Endodermal cell (in vitro differentiated cells): ENCODE data around the gene BYSL. TPM values are rescaled to one million over a fixed set of nuclear protein-coding genes. Genes with fewer than 3 reads are reported as not detected.

ENCODE experiments used
- DNase-seq: peaks from one replicate; pipeline ENCODE4 v3.0.0-alpha.2; 2017
- H3K27ac ChIP-seq: 2 replicates; pipeline ENCODE4 v1.5.1; 2013; ENCODE audit warnings: mild to moderate bottlenecking, low read depth, low read length, moderate library complexity
- H3K27me3 ChIP-seq: 2 replicates; pipeline ENCODE4 v1.6.1; 2013; ENCODE audit warnings: mild to moderate bottlenecking, low read length, moderate library complexity; ENCODE audit not compliant: insufficient read depth, control insufficient read depth, poor library complexity, severe bottlenecking
- H3K36me3 ChIP-seq: 2 replicates; pipeline ENCODE4 v1.7.0; 2013; ENCODE audit warnings: mild to moderate bottlenecking, low read length, moderate library complexity; ENCODE audit not compliant: control insufficient read depth, insufficient read depth
- H3K4me1 ChIP-seq: one replicate; pipeline ENCODE4 v1.7.0; 2013; ENCODE audit warnings: low read length; ENCODE audit not compliant: control insufficient read depth, insufficient read depth
- H3K4me3 ChIP-seq: 2 replicates; pipeline ENCODE4 v1.5.1; 2013; ENCODE audit warnings: mild to moderate bottlenecking, low read length, moderate library complexity
- H3K9ac ChIP-seq: 2 replicates; pipeline ENCODE4 v1.6.1; 2013; ENCODE audit warnings: mild to moderate bottlenecking, low read length, moderate library complexity; ENCODE audit not compliant: poor library complexity, severe bottlenecking; ENCODE audit errors: extremely low read depth
- H3K9me3 ChIP-seq: 2 replicates; pipeline ENCODE4 v1.6.1; 2013; ENCODE audit warnings: mild to moderate bottlenecking, low read length, moderate library complexity; ENCODE audit not compliant: control insufficient read depth
- H3K27ac Mint-ChIP-seq: 2 replicates; pipeline ENCODE4 v1.8.0; 2020; ENCODE audit warnings: mixed read lengths
- H3K27me3 Mint-ChIP-seq: 2 replicates; pipeline ENCODE4 v1.8.0; 2021; ENCODE audit warnings: mild to moderate bottlenecking, mixed read lengths; ENCODE audit not compliant: insufficient read depth
- H3K36me3 Mint-ChIP-seq: 2 replicates; pipeline ENCODE4 v1.8.0; 2020; ENCODE audit warnings: low read depth, mixed read lengths
- H3K4me1 Mint-ChIP-seq: 2 replicates; pipeline ENCODE4 v1.8.0; 2020; ENCODE audit warnings: mixed read lengths
- H3K4me3 Mint-ChIP-seq: 2 replicates; pipeline ENCODE4 v1.8.0; 2020; ENCODE audit warnings: mild to moderate bottlenecking, moderate library complexity, mixed read lengths
- H3K9me3 Mint-ChIP-seq: 2 replicates; pipeline ENCODE4 v1.8.0; 2020; ENCODE audit warnings: mild to moderate bottlenecking, mixed read lengths
- CTCF ChIP-seq: fragments of 200-600 bp; sonication (generic); conservative IDR thresholded peaks from 2 replicates; pipeline ENCODE4 v1.5.0; 2021; ENCODE audit warnings: antibody characterized with exemption, mild to moderate bottlenecking
- WGBS, 2 experiments: methylation state at CpG; one replicate each; pipeline versions ENCODE4 v1.1.5 to v1.1.7; 2013; ENCODE audit warnings: missing lambda C conversion rate in 2 of 2, mixed read lengths in 1 of 2; ENCODE audit not compliant: insufficient coverage in 1 of 2, insufficient read length in 1 of 2; 5-methylcytosine and 5-hydroxymethylcytosine counted together
- long read RNA-seq, 4 experiments: library from polyadenylated mRNA in 2 of 4; library from RNA in 1 of 4; library from capped mRNA in 1 of 4; stranded (forward) in 3 of 4; unstranded in 1 of 4; transcript quantifications; one replicate each; pipeline ENCODE4 v2.0.0, GENCODE V29; 2020 to 2021; ENCODE audit warnings: inconsistent platforms in 1 of 4
- polyA plus RNA-seq, 2 experiments: library from polyadenylated mRNA; stranded (reverse); fragments of 50-300 nt; gene quantifications; one replicate each; pipeline ENCODE4 v1.2.3, GENCODE V29; 2013
- total RNA-seq, 2 donors: library from RNA; stranded (reverse); fragmentation: NEBNext Ultra II Directional in 1 of 2; extraction: Animal tissue kit (Norgen Biotek cat#: 25700) in 1 of 2; gene quantifications; 2 replicates in 1 of 2; 3 replicates in 1 of 2; pipeline ENCODE4 v1.2.1, GENCODE V29; 2021

The BYSL gene
- total RNA-seq: 10 to 100 TPM; 29.4 to 36.3 TPM
- polyA plus RNA-seq (2013, experiment 1 of 2): 35.8 TPM
- polyA plus RNA-seq (2013, experiment 2 of 2): 29.1 TPM
- long read RNA-seq, experiment 1, transcript BYSL-201 (7 exons, 2,029 nt): major isoform, 6 of 10 reads
- long read RNA-seq, experiment 1, partial matches to known transcripts: 4 of 10 reads
- long read RNA-seq, experiment 1, other reads (novel, unspliced or antisense): 0 of 10 reads
- long read RNA-seq, experiment 2, transcript BYSL-201 (7 exons, 2,029 nt): major isoform, 24 of 27 reads
- long read RNA-seq, experiment 2, partial matches to known transcripts: 3 of 27 reads
- long read RNA-seq, experiment 2, other reads (novel, unspliced or antisense): 0 of 27 reads
- long read RNA-seq, experiment 3, transcript BYSL-201 (7 exons, 2,029 nt): major isoform, 57 of 63 reads
- long read RNA-seq, experiment 3, partial matches to known transcripts: 0 of 63 reads
- long read RNA-seq, experiment 3, other reads (novel, unspliced or antisense): 4 of 63 reads
- long read RNA-seq, experiment 4, transcript BYSL-201 (7 exons, 2,029 nt): major isoform, 47 of 58 reads
- long read RNA-seq, experiment 4, partial matches to known transcripts: 10 of 58 reads
- long read RNA-seq, experiment 4, other reads (novel, unspliced or antisense): 0 of 58 reads

GRCh38 chr6:41920921-41921711 lies at the start of gene BYSL, which contains the start of gene MED20:
Gene BYSL, plus strand, starts transcription at chr6:41921499. Its CDS starts 64 bp downstream, at chr6:41921563.
Gene MED20, minus strand, starts transcription at chr6:41921139. Its CDS starts 121 bp downstream, at chr6:41921018.
- H3K27me3 Mint-ChIP-seq: no peaks in the 10 kb centered on the region
- H3K27ac Mint-ChIP-seq: peak within 1 kb of the TSS; percentile 100
- H3K9me3 Mint-ChIP-seq: no peaks in the 10 kb centered on the region
- Histone ChIP-seq H3K36me3 (peaks cover 16% of the 10 kb centered on the region), H3K9ac (peak within 1 kb of the TSS; percentile 98), H3K4me3 (peak within 1 kb of the TSS; percentile 94), H3K27me3 (no peaks in the 10 kb centered on the region), H3K4me1 (peaks cover 8% of the 10 kb centered on the region), H3K9me3 (no peaks in the 10 kb centered on the region), H3K27ac (peak within 1 kb of the TSS; percentile 99)
- peak; percentile 98 for DNase-seq
- peak; percentile 99 for TF ChIP-seq CTCF
- H3K4me1 Mint-ChIP-seq: peaks cover 19% of the 10 kb centered on the region
- peaks cover 34% of the 10 kb centered on the region for H3K36me3 Mint-ChIP-seq
- 0% methylated on average over 33 to 55 of the region's 55 CpGs for WGBS, 2 experiments
- peak within 1 kb of the TSS; percentile 95 for H3K4me3 Mint-ChIP-seq

GRCh38 chr6:41871691-41872090 lies 49.6 kb upstream of the BYSL start:
- Mint-ChIP-seq H3K36me3 (peaks cover 20% of the 10 kb centered on the region), H3K27ac (no peak overlapping the region), H3K4me3 (no peak overlapping the region), H3K9me3 (no peaks in the 10 kb centered on the region), H3K27me3 (no peaks in the 10 kb centered on the region), H3K4me1 (no peaks in the 10 kb centered on the region)
- no peak for DNase-seq
- H3K9me3 ChIP-seq: no peaks in the 10 kb centered on the region
- WGBS, 2 experiments: 75 to 100% methylated on average over 2 of the region's 2 CpGs
- H3K4me1 ChIP-seq: no peaks in the 10 kb centered on the region
- no peak overlapping the region for H3K9ac ChIP-seq
- no peak overlapping the region for H3K27ac ChIP-seq
- peaks cover 25% of the 10 kb centered on the region for H3K36me3 ChIP-seq
- no peak for TF ChIP-seq CTCF
- H3K4me3 ChIP-seq: no peak overlapping the region
- no peaks in the 10 kb centered on the region for H3K27me3 ChIP-seq

GRCh38 chr6:41872147-41872546 lies 49.2 kb upstream of the BYSL start:
- Mint-ChIP-seq H3K27me3 (no peaks in the 10 kb centered on the region), H3K36me3 (peaks cover 22% of the 10 kb centered on the region), H3K4me1 (no peaks in the 10 kb centered on the region), H3K27ac (no peak overlapping the region), H3K4me3 (no peak overlapping the region), H3K9me3 (no peaks in the 10 kb centered on the region)
- WGBS, 2 experiments: 94 to 96% methylated on average over 11 to 13 of the region's 13 CpGs
- H3K9me3 ChIP-seq: no peaks in the 10 kb centered on the region
- H3K27me3 ChIP-seq: no peaks in the 10 kb centered on the region
- no peak overlapping the region for H3K9ac ChIP-seq
- peaks cover 25% of the 10 kb centered on the region for H3K36me3 ChIP-seq
- H3K4me3 ChIP-seq: no peak overlapping the region
- no peak overlapping the region for H3K27ac ChIP-seq
- TF ChIP-seq CTCF: no peak
- no peaks in the 10 kb centered on the region for H3K4me1 ChIP-seq
- DNase-seq: no peak
